ENCODE data around the gene ACOT6. TPM values are rescaled to one million over a fixed set of nuclear protein-coding genes. Genes with fewer than 3 reads are reported as not detected.

ACOT6 gene
- total and polyA plus RNA-seq, 3 donors from 2014 or later: 0.57 to 1.2 (median 0.94) TPM

DNA sequence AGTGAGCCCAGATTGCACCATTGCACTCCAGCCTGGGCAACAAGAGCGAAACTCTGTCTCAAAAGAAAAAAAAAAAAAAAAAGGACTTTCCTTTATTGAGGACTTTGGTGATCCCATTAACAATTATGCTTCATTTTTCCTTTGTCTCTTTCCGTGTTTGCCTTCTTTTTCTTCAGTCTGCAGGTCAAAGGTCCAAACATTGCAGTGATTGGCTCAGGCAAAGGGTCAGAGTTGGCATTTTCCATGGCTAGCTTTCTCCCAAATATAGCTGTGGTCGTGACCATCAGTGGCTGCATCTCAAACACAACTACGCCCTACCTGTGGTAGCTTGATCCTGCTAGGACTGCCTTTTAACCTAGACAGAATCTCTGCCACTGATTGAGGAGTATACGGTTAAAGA lies 25.5 kb downstream of the ACOT6 start:
- Histone ChIP-seq H3K9me3 (no peaks in the 10 kb centered on the region), H3K27me3 (no peaks in the 10 kb centered on the region), H3K4me1 (peaks cover 5% of the 10 kb centered on the region), H3K4me3 (no peak overlapping the region), H3K36me3 (ENCODE audit: low read depth, missing control alignments) (no peaks in the 10 kb centered on the region), H3K27ac (no peak overlapping the region)
- no peak for DNase-seq
- TF ChIP-seq, protein P1, sequence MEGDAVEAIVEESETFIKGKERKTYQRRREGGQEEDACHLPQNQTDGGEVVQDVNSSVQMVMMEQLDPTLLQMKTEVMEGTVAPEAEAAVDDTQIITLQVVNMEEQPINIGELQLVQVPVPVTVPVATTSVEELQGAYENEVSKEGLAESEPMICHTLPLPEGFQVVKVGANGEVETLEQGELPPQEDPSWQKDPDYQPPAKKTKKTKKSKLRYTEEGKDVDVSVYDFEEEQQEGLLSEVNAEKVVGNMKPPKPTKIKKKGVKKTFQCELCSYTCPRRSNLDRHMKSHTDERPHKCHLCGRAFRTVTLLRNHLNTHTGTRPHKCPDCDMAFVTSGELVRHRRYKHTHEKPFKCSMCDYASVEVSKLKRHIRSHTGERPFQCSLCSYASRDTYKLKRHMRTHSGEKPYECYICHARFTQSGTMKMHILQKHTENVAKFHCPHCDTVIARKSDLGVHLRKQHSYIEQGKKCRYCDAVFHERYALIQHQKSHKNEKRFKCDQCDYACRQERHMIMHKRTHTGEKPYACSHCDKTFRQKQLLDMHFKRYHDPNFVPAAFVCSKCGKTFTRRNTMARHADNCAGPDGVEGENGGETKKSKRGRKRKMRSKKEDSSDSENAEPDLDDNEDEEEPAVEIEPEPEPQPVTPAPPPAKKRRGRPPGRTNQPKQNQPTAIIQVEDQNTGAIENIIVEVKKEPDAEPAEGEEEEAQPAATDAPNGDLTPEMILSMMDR (IDR thresholded peaks at IDR 0.05): no peak
- TF ChIP-seq POLR2A (IDR thresholded peaks at IDR 0.05): no peak
- intact Hi-C loops (cut with DNase I; ENCODE audit: low total_unique reads): no loop called here
- 82 to 91% methylated on average over 5 of the region's 5 CpGs for WGBS, 2 donors

GRCh38 chr14:73640796-73641365 lies 28.6 kb downstream of the ACOT6 start:
- no peak for DNase-seq
- H3K4me3 ChIP-seq: no peak overlapping the region
- H3K9me3 ChIP-seq: no peaks in the 10 kb centered on the region
- H3K4me1 ChIP-seq: peaks cover 4% of the 10 kb centered on the region
- TF ChIP-seq, protein P1 (IDR thresholded peaks at IDR 0.05): no peak
- no peak for TF ChIP-seq POLR2A (IDR thresholded peaks at IDR 0.05)
- no peaks in the 10 kb centered on the region for H3K36me3 ChIP-seq (ENCODE audit: low read depth, missing control alignments)
- H3K27me3 ChIP-seq: no peaks in the 10 kb centered on the region
- H3K27ac ChIP-seq: no peak overlapping the region
- 91 to 97% methylated on average over 5 of the region's 5 CpGs for WGBS, 2 donors
- intact Hi-C loops (cut with DNase I; ENCODE audit: low total_unique reads): no loop called here

DNA sequence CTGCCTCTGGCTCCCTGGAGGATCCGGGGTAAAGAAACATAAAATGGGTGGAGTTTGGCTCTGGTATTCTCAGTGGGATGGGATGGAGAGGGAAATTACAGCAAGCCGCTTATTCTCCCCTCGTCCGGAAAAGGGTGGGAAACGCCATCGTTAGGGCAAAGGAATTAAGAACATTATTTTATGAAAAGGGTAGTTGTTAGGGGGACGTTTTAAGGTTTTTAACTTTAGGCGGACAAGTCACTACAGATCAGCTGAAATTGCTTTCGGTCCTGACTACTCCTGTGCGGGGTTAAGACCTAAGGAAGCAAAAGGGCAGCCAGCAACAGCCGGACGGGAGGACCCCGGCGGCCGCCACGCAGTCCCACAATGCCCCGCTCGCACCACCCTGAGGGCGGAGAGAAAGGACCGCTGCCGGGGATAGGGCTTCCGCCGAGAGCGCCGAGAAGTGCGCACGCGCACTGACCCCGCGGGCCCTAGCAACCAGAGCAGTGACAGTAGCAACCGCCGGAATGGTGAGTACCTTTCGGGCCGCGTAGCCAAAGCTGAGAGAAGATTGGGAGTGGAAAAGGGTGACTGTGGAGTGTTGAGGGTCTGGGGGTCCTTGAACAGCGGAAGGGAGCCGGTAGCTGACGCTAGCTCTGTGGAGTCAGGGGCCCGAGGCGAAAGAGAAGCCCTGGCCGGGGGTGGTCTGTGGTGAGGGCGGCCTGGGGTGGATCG lies 32.4 kb downstream of the ACOT6 start, which contains the start of gene DNAL1:
TSS of gene DNAL1 (plus strand) at position 456 of the 717 bp plus-strand sequence. CDS start at position 510, 54 bp downstream.
- peak within 1 kb of the TSS; percentile 70 to 73 for H3K4me3 ChIP-seq
- H3K27ac ChIP-seq: peak within 1 kb of the TSS; percentile 76 to 93
- no peaks in the 10 kb centered on the region for H3K27me3 ChIP-seq
- TF ChIP-seq, protein P1 (IDR thresholded peaks at IDR 0.05): no peak
- TF ChIP-seq POLR2A (IDR thresholded peaks at IDR 0.05): peak; percentile 51
- peaks cover 5% of the 10 kb centered on the region for H3K4me1 ChIP-seq
- 1% methylated on average over 42 to 43 of the region's 43 CpGs for WGBS, 2 donors
- H3K9me3 ChIP-seq: no peaks in the 10 kb centered on the region
- intact Hi-C loops (cut with DNase I; ENCODE audit: low total_unique reads): no loop called here
- no peaks in the 10 kb centered on the region for H3K36me3 ChIP-seq (ENCODE audit: low read depth, missing control alignments)
- DNase-seq: peak; percentile 95

GRCh38 chr14:73645248-73645610 lies 32.9 kb downstream of the ACOT6 start:
- H3K9me3 ChIP-seq: no peaks in the 10 kb centered on the region
- peak overlapping the region; percentile 70 to 73 for H3K4me3 ChIP-seq
- peaks cover 5% of the 10 kb centered on the region for H3K4me1 ChIP-seq
- no peaks in the 10 kb centered on the region for H3K27me3 ChIP-seq
- TF ChIP-seq, protein P1 (IDR thresholded peaks at IDR 0.05): no peak
- no peak for TF ChIP-seq POLR2A (IDR thresholded peaks at IDR 0.05)
- intact Hi-C loops (cut with DNase I; ENCODE audit: low total_unique reads): no loop called here
- H3K36me3 ChIP-seq (ENCODE audit: low read depth, missing control alignments): no peaks in the 10 kb centered on the region
- WGBS, 2 donors: 5 to 6% methylated on average over 7 of the region's 7 CpGs
- H3K27ac ChIP-seq: peak overlapping the region; percentile 76 to 93
- DNase-seq: no peak
